Measurements from ENCODE around the gene LMNTD1. TPM values are rescaled to one million over a fixed set of nuclear protein-coding genes. Genes with fewer than 3 reads are reported as not detected.

LMNTD1 gene
- total RNA-seq, 2 experiments from 2014 or later, result not detected

- H3K36me3 ChIP-seq (ENCODE audit: insufficient read depth, low read length), result no peaks in the 10 kb centered on the region
- Mint-ChIP-seq H3K9me3 (peaks cover 1% of the 10 kb centered on the region), H3K4me1 (ENCODE audit: low read depth) (no peaks in the 10 kb centered on the region), H3K36me3 (ENCODE audit: low read depth) (no peaks in the 10 kb centered on the region), H3K27me3 (no peaks in the 10 kb centered on the region), H3K4me3 (no peak overlapping the region), H3K27ac (no peak overlapping the region)
- H3K4me3 ChIP-seq (ENCODE audit: low read length), result no peak overlapping the region
- ATAC-seq (ENCODE audit: poor library complexity) (no peak), DNase-seq (no peak)
- TF ChIP-seq CTCF (IDR thresholded peaks at IDR 0.05), result no peak
- no peaks in the 10 kb centered on the region for H3K27me3 ChIP-seq (ENCODE audit: control insufficient read depth in 1 of 2, insufficient read depth in 2 of 2, low read length in 2 of 2)
- H3K9me3 ChIP-seq (ENCODE audit: control insufficient read depth in 1 of 2, insufficient read depth in 1 of 2, low read length in 2 of 2), result no peaks in the 10 kb centered on the region
- no peak overlapping the region for H3K27ac ChIP-seq (ENCODE audit: low read depth in 1 of 2, low read length in 2 of 2)
- no peaks in the 10 kb centered on the region for H3K4me1 ChIP-seq (ENCODE audit: insufficient read depth, low read length)
- intact Hi-C loops (cut with DNase I, micrococcal nuclease), result no loop called here
- POLR2A ChIA-PET, result no interaction called here
- CTCF ChIA-PET, result interaction anchor here (1.2 kb wide), 1 partner anchor 10 kb away, joined by 3 read pairs; no protein-coding TSS in a partner anchor
These were observed 70.5 kb downstream of the LMNTD1 start for GRCh38 chr12:25482625-25483024.

GRCh38 chr12:25480145-25480544 is 72.9 kb downstream of the LMNTD1 start:
- no peak overlapping the region for H3K27ac ChIP-seq (ENCODE audit: low read depth in 1 of 2, low read length in 2 of 2)
- Mint-ChIP-seq H3K36me3 (ENCODE audit: low read depth) (no peaks in the 10 kb centered on the region), H3K27me3 (no peaks in the 10 kb centered on the region), H3K9me3 (peaks cover 1% of the 10 kb centered on the region), H3K4me1 (ENCODE audit: low read depth) (no peaks in the 10 kb centered on the region), H3K27ac (no peak overlapping the region), H3K4me3 (no peak overlapping the region)
- POLR2A ChIA-PET, result no interaction called here
- ATAC-seq (ENCODE audit: poor library complexity) (no peak), DNase-seq (no peak)
- H3K9me3 ChIP-seq (ENCODE audit: control insufficient read depth in 1 of 2, insufficient read depth in 1 of 2, low read length in 2 of 2), result no peaks in the 10 kb centered on the region
- no peaks in the 10 kb centered on the region for H3K36me3 ChIP-seq (ENCODE audit: insufficient read depth, low read length)
- H3K4me3 ChIP-seq (ENCODE audit: low read length), result no peak overlapping the region
- no peak for TF ChIP-seq CTCF (IDR thresholded peaks at IDR 0.05)
- CTCF ChIA-PET, result no interaction called here
- H3K4me1 ChIP-seq (ENCODE audit: insufficient read depth, low read length), result no peaks in the 10 kb centered on the region
- no peaks in the 10 kb centered on the region for H3K27me3 ChIP-seq (ENCODE audit: control insufficient read depth in 1 of 2, insufficient read depth in 2 of 2, low read length in 2 of 2)
- intact Hi-C loops (cut with DNase I, micrococcal nuclease), result no loop called here

DNA sequence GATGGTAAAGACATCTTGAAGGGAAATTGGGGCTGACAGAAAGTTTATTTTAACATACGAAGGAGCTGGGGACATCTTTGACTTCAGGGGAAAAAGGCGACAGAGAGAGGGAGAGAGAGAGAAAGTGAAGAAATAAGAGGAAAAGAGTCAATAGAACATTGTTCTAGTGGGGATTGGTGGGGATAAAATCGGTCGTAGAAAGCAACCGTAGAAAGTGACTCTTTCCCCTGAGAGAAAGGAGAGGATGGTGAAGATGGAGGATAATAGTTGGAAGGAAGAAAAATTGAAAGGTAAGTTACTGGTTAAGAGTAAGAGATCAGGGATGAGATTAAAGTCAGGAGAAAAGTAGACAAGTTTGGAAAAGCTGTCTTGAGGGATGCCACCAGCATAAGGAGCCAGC is 75.9 kb downstream of the LMNTD1 start:
- ATAC-seq (ENCODE audit: poor library complexity), result no peak
- no peak overlapping the region for H3K27ac Mint-ChIP-seq
- no peaks in the 10 kb centered on the region for H3K9me3 ChIP-seq (ENCODE audit: control insufficient read depth in 1 of 2, insufficient read depth in 1 of 2, low read length in 2 of 2)
- no peak for TF ChIP-seq CTCF (IDR thresholded peaks at IDR 0.05)
- POLR2A ChIA-PET, result no interaction called here
- H3K27me3 Mint-ChIP-seq, result no peaks in the 10 kb centered on the region
- CTCF ChIA-PET, result no interaction called here
- H3K9me3 Mint-ChIP-seq, result no peaks in the 10 kb centered on the region
- H3K27me3 ChIP-seq (ENCODE audit: control insufficient read depth in 1 of 2, insufficient read depth in 2 of 2, low read length in 2 of 2), result no peaks in the 10 kb centered on the region
- H3K27ac ChIP-seq (ENCODE audit: low read depth in 1 of 2, low read length in 2 of 2), result no peak overlapping the region
- H3K36me3 ChIP-seq (ENCODE audit: insufficient read depth, low read length), result no peaks in the 10 kb centered on the region
- H3K4me3 ChIP-seq (ENCODE audit: low read length), result no peak overlapping the region
- intact Hi-C loops (cut with DNase I, micrococcal nuclease), result no loop called here
- H3K4me1 Mint-ChIP-seq (ENCODE audit: low read depth), result no peaks in the 10 kb centered on the region
- no peak for DNase-seq
- no peaks in the 10 kb centered on the region for H3K4me1 ChIP-seq (ENCODE audit: insufficient read depth, low read length)
- no peak overlapping the region for H3K4me3 Mint-ChIP-seq
- no peaks in the 10 kb centered on the region for H3K36me3 Mint-ChIP-seq (ENCODE audit: low read depth)
